Liver (tissue), 3 donors: ENCODE data around the gene HIKESHI.

Experiments used
- CTCF ChIP-seq: fragments of 150-350 bp; IDR thresholded peaks from 2 replicates; pipeline ENCODE4 v1.5.1; 2017; ENCODE audit warnings: improper control_type of control experiment, low read depth, low read length; ENCODE audit not compliant: missing input control
- JUND ChIP-seq, 2 donors: IDR thresholded peaks; 2 replicates each; pipeline ENCODE4 v1.6.1; 2016; ENCODE audit warnings: antibody characterized with exemption in 2 of 2
- RAD21 ChIP-seq, 2 donors: IDR thresholded peaks; 2 replicates each; pipeline ENCODE4 v1.6.1; 2016; ENCODE audit warnings: antibody characterized with exemption in 2 of 2, mild to moderate bottlenecking in 2 of 2
- REST ChIP-seq: IDR thresholded peaks from 2 replicates; pipeline ENCODE4 v1.6.1; 2016; ENCODE audit warnings: antibody characterized with exemption, mild to moderate bottlenecking
- TAF1 ChIP-seq: conservative IDR thresholded peaks from 2 replicates; pipeline ENCODE4 v1.6.1; 2016; ENCODE audit warnings: antibody characterized with exemption, mild to moderate bottlenecking
- YY1 ChIP-seq: IDR thresholded peaks from 2 replicates; pipeline ENCODE4 v1.6.1; 2016; ENCODE audit warnings: antibody characterized with exemption, mild to moderate bottlenecking
- donor health status: healthy.
- donor health status: healthy.

GRCh38 chr11:86277741-86278140 lies 24.3 kb upstream of the HIKESHI start:
- TF ChIP-seq CTCF (no peak), YY1 (no peak), TAF1 (no peak), JUND (IDR thresholded peaks at IDR 0.05) (no peak), RAD21 (IDR thresholded peaks at IDR 0.05) (no peak), REST (no peak)
